DOHH2 (cell line): Measurements from ENCODE around the gene AFMID.
"Not testable (repeated sequence)": the region's sequence is repeated elsewhere in the genome, so short reads cannot be mapped to it uniquely, and the experiment has no call there.

Experiments
- H3F3A ChIP-seq: fragments of 200-600 bp; sonication (generic), shearing (Covaris generic); 2 replicates; pipeline ENCODE4 v1.6.0; 2016; ENCODE audit warnings: antibody characterized with exemption, mild to moderate bottlenecking; ENCODE audit not compliant: control insufficient read depth, insufficient read depth
- H3K27ac ChIP-seq: fragments of 200-600 bp; sonication (generic); 2 replicates; pipeline ENCODE4 v1.5.1; 2014; ENCODE audit warnings: low read depth, mild to moderate bottlenecking, low read length, moderate library complexity
- H3K27me3 ChIP-seq: fragments of 200-600 bp; sonication (generic); 2 replicates; pipeline ENCODE4 v1.6.1; 2014; ENCODE audit warnings: mild to moderate bottlenecking, low read length, mixed read lengths; ENCODE audit not compliant: control insufficient read depth
- H3K36me3 ChIP-seq: fragments of 200-600 bp; sonication (generic); 2 replicates; pipeline ENCODE4 v1.6.1; 2014; ENCODE audit warnings: mild to moderate bottlenecking, low read length, moderate library complexity, mixed read lengths; ENCODE audit not compliant: control insufficient read depth
- H3K4me1 ChIP-seq: fragments of 200-600 bp; sonication (generic); 2 replicates; pipeline ENCODE4 v1.6.1; 2014; ENCODE audit warnings: mild to moderate bottlenecking, low read length, mixed read lengths; ENCODE audit not compliant: control insufficient read depth
- H3K4me2 ChIP-seq: fragments of 200-600 bp; sonication (generic); 2 replicates; pipeline ENCODE4 v1.6.0; 2014; ENCODE audit warnings: mild to moderate bottlenecking, low read length, moderate library complexity
- H3K4me3 ChIP-seq: fragments of 200-600 bp; sonication (generic); 2 replicates; pipeline ENCODE4 v1.5.1; 2014; ENCODE audit warnings: mild to moderate bottlenecking, low read length, mixed read lengths
- H3K79me2 ChIP-seq: fragments of 200-600 bp; sonication (generic); 2 replicates; pipeline ENCODE4 v1.6.1; 2014; ENCODE audit warnings: mild to moderate bottlenecking, low read length, mixed read lengths; ENCODE audit not compliant: control insufficient read depth
- H3K9me2 ChIP-seq: fragments of 200-600 bp; sonication (generic); replicated peaks from 2 replicates; pipeline ENCODE4 v1.6.1; 2014; ENCODE audit warnings: mild to moderate bottlenecking, low read length, mixed read lengths; ENCODE audit not compliant: control insufficient read depth
- H3K9me3 ChIP-seq: fragments of 200-600 bp; sonication (generic); 2 replicates; pipeline ENCODE4 v1.6.1; 2014; ENCODE audit warnings: antibody characterized with exemption, low read length, mixed read lengths; ENCODE audit not compliant: control insufficient read depth, insufficient read depth
- H4K20me1 ChIP-seq: fragments of 200-600 bp; sonication (generic); 2 replicates; pipeline ENCODE4 v1.6.0; 2014; ENCODE audit warnings: low read depth, mild to moderate bottlenecking, antibody characterized with exemption, low read length, moderate library complexity; ENCODE audit not compliant: control insufficient read depth, insufficient read depth
- EZH2phosphoT487 ChIP-seq: fragments of 200-600 bp; sonication (generic); IDR thresholded peaks from 2 replicates; pipeline ENCODE4 v1.6.1; 2017; ENCODE audit warnings: borderline replicate concordance, mild to moderate bottlenecking, antibody characterized with exemption, low read length, moderate library complexity, mixed read lengths
- TF ChIP-seq, protein P1 (sequence below): fragments of 200-600 bp; sonication (generic); IDR thresholded peaks from one replicate; pipeline ENCODE4 v1.5.1; 2014; ENCODE audit warnings: antibody characterized with exemption, mild to moderate bottlenecking, low read depth, low read length; ENCODE audit not compliant: poor library complexity, severe bottlenecking

The AFMID gene, protein sequence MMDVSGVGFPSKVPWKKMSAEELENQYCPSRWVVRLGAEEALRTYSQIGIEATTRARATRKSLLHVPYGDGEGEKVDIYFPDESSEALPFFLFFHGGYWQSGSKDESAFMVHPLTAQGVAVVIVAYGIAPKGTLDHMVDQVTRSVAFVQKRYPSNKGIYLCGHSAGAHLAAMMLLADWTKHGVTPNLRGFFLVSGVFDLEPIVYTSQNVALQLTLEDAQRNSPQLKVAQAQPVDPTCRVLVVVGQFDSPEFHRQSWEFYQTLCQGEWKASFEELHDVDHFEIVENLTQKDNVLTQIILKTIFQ

DNA sequence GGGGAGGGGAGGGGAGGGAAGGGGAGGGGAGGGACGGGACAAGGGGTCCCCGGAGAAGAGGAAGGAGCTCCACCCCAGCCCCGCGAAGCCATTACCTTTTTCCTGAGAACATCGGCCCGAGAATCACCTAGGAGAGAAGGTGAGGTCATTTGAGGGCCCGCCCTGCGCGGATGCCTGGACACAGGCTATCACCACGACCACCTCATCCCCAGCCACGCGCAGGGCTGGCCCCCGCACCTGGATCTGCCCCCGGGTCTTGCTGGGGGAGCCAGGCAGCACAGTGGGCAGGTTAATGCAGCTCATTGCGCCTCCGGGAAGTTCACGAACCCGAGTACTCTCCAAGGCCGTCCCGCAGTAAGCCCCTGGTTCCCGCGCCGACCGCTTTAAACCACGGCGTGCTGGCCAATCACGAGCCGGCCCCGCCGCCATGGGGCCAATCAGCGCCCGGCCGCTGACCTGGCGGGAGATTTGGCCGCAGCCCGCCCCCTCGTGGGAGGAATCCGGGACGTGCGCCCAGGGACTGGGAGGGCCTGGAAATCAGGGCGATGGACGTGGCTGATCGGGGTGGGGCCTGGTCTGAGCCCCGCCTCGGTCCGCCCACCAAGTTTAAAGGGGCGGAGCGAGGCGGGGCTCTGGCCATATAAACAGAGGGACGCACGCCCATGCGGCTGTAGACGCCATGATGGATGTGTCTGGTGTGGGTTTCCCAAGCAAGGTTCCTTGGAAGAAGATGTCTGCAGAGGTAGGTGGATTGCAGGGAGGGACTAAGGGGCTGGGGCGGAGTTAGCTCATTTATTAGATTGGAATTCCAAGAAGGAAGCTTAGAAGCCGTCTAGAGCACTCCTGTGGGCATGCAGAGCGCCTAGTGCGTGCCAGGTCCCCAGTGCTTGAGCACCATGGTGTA, at the start of gene AFMID, which contains the start of gene TK1:
Gene AFMID, plus strand, starts transcription at position 671 of the 904 bp plus-strand sequence. Its CDS starts 9 bp downstream, at position 680.
Gene TK1, minus strand, starts transcription at position 361 of the 904 bp plus-strand sequence. Its CDS starts 58 bp downstream, at position 303.
- Histone ChIP-seq H4K20me1 (peaks cover 17% of the 10 kb centered on the region), H3K4me3 (peak within 1 kb of the TSS; percentile 100), H3K36me3 (peaks cover 76% of the 10 kb centered on the region), H3K27me3 (no peaks in the 10 kb centered on the region), H3K9me2 (no peaks in the 10 kb centered on the region), H3F3A (no peaks in the 10 kb centered on the region), H3K9me3 (no peaks in the 10 kb centered on the region), H3K79me2 (peaks cover 97% of the 10 kb centered on the region), H3K4me2 (peak within 1 kb of the TSS; percentile 97), H3K27ac (peak within 1 kb of the TSS; percentile 76), H3K4me1 (peaks cover 73% of the 10 kb centered on the region)
- TF ChIP-seq, protein P1, sequence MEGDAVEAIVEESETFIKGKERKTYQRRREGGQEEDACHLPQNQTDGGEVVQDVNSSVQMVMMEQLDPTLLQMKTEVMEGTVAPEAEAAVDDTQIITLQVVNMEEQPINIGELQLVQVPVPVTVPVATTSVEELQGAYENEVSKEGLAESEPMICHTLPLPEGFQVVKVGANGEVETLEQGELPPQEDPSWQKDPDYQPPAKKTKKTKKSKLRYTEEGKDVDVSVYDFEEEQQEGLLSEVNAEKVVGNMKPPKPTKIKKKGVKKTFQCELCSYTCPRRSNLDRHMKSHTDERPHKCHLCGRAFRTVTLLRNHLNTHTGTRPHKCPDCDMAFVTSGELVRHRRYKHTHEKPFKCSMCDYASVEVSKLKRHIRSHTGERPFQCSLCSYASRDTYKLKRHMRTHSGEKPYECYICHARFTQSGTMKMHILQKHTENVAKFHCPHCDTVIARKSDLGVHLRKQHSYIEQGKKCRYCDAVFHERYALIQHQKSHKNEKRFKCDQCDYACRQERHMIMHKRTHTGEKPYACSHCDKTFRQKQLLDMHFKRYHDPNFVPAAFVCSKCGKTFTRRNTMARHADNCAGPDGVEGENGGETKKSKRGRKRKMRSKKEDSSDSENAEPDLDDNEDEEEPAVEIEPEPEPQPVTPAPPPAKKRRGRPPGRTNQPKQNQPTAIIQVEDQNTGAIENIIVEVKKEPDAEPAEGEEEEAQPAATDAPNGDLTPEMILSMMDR: peak; percentile 51
- TF ChIP-seq EZH2phosphoT487: no peak

DNA sequence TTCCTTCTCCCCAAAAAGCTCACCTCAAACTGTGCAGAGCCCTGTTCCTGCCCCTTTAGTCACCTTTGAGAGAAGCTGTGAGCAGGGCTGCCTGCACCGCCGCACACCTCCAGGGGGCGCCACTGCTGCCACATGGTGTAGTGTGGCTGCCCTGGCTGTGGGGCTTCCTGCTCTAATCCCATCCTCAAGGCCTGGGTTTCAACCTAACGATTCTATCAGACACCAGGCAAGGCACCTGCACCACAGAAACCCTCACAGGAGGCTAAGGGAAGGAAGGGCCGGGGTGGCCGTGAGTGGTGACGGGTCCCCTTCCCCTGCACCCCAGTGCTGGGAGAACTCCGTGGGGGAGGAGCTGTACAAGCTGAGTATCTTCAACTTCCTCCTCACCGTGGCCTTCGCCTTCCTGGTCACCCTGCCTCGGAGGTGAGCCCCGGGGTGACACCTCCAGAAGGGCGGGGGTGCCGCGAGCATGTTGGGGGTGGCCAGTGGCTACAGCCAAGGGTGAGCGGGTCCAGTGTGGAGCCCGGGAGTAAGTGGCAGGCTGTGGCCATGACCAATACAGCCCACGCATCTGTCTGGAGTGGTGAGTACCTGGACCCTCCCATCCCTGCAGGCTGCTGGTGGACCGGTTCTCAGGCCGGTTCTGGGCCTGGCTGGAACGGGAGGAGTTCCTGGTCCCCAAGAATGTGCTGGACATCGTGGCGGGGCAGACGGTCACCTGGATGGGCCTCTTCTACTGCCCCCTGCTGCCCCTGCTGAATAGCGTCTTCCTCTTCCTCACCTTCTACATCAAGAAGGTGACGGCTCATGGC, 49.6 kb upstream of the AFMID start:
- H3K9me3 ChIP-seq: no peaks in the 10 kb centered on the region
- peaks cover 3% of the 10 kb centered on the region; the same call in 1 of the 2 replicates for H4K20me1 ChIP-seq
- 0 out of 2 replicates have a peak overlapping the region, but pooled peaks have one; percentile 2 for H3K4me3 ChIP-seq
- peaks cover 12% of the 10 kb centered on the region for H3F3A ChIP-seq
- no peaks in the 10 kb centered on the region for H3K9me2 ChIP-seq
- H3K27ac ChIP-seq: peak overlapping the region; percentile 47
- peak overlapping the region; percentile 21; the same call in 1 of the 2 replicates for H3K4me2 ChIP-seq
- peaks cover 25% of the 10 kb centered on the region for H3K79me2 ChIP-seq
- H3K27me3 ChIP-seq: no peaks in the 10 kb centered on the region
- H3K36me3 ChIP-seq: peaks cover 79% of the 10 kb centered on the region
- no peak for TF ChIP-seq EZH2phosphoT487
- TF ChIP-seq, protein P1: peak; percentile 96
- peaks cover 60% of the 10 kb centered on the region for H3K4me1 ChIP-seq

DNA sequence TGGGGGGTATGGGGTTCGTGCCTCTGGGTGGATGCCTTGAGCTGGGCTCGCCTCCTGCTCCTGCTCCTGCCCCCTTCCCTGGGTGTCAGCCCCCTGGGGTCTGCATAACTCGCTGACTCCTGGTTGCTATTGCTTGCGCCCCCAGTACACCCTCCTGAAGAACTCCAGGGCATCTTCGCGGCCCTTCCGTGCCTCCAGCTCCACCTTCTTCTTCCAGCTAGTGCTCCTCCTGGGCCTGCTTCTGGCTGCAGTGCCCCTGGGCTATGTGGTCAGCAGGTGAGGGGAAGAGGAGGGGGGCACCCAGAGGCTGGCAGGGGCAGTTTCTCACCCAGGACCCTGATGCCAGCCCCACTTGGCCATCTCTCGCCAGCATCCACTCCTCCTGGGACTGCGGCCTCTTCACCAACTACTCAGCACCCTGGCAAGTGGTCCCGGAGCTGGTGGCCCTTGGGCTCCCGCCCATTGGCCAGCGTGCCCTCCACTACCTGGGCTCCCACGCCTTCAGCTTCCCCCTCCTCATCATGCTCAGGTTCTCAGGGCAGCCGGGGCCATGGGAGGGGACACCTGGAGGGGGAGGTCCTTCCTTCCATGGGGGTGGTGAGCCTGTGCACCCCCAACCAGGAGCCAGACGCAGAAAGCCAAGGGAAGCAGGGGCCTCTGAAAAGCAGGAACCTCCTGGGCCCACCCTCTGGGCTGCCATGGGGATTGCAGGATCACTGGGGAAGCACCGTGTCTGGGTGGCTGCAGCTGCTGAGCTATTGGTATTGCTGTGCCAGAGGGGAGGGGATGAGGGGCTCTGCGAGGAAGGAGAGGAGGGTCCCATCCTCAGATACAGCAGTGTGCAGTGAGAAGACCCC, 48.7 kb upstream of the AFMID start:
- no peak overlapping the region for H3K4me3 ChIP-seq
- no peak for TF ChIP-seq EZH2phosphoT487
- TF ChIP-seq, protein P1: no peak
- H3K27ac ChIP-seq: no peak overlapping the region

DNA sequence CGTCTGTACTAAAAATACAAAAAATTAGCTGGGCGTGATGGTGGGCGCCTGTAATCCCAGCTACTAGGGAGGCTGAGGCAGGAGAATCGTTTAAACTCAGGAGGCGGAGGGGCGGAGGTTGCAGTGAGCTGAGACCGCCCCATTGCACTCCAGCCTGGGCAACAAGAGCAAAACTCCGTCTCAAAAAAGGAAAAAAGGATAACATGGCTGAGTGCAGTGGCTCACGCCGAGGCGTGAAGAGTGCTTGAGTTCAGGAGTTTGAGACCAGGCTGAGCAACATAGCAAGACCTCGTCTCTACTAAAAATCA, 47.3 kb upstream of the AFMID start:
- peaks cover 48% of the 10 kb centered on the region for H3K4me1 ChIP-seq
- H3F3A ChIP-seq: peaks cover 13% of the 10 kb centered on the region
- H3K9me3 ChIP-seq, H4K20me1 ChIP-seq, H3K27ac ChIP-seq, H3K27me3 ChIP-seq, H3K4me3 ChIP-seq, H3K4me2 ChIP-seq, H3K79me2 ChIP-seq, H3K9me2 ChIP-seq: not testable (repeated sequence)
- peaks cover 58% of the 10 kb centered on the region for H3K36me3 ChIP-seq

More for the DNA sequence above, 48.7 kb upstream of the AFMID start:
- H3K4me1 ChIP-seq: peaks cover 51% of the 10 kb centered on the region
- H3K36me3 ChIP-seq: peaks cover 72% of the 10 kb centered on the region
- H3K4me2 ChIP-seq: no peak overlapping the region
- peaks cover 3% of the 10 kb centered on the region; the same call in 1 of the 2 replicates for H4K20me1 ChIP-seq
- no peaks in the 10 kb centered on the region for H3K9me3 ChIP-seq
- no peaks in the 10 kb centered on the region for H3K9me2 ChIP-seq
- peaks cover 13% of the 10 kb centered on the region for H3F3A ChIP-seq
- no peaks in the 10 kb centered on the region for H3K27me3 ChIP-seq
- H3K79me2 ChIP-seq: peaks cover 16% of the 10 kb centered on the region
